Right lobe of liver (tissue), 6 donors: Measurements from ENCODE around the gene ARID4B. TPM values are rescaled to one million over a fixed set of nuclear protein-coding genes. Genes with fewer than 3 reads are reported as not detected.

Experiments used
- ATAC-seq, 4 donors: fragments of 200-7000 bp; cut with Tn5 transposase; one replicate each; pipeline ENCODE4 v1.9.1; 2020; ENCODE audit warnings: mild to moderate bottlenecking in 4 of 4, moderate library complexity in 4 of 4
- DNase-seq, 3 donors: peaks; one replicate each; pipeline ENCODE4 v3.0.0-alpha.2; 2020
- H3K27ac ChIP-seq, 3 donors: fragments of 200-600 bp; one replicate each; pipeline ENCODE4 v1.8.0; 2022
- H3K27me3 ChIP-seq, 2 donors: fragments of 200-600 bp; one replicate each; pipeline ENCODE4 v1.8.0; 2022
- H3K36me3 ChIP-seq, 4 donors: fragments of 200-600 bp; sonication (generic) in 1 of 4; one replicate each; pipeline versions ENCODE4 v1.5.1 to v1.8.0; 2017 to 2022; ENCODE audit warnings: control low read depth in 1 of 4
- H3K4me1 ChIP-seq, 4 donors: fragments of 200-600 bp; sonication (generic) in 1 of 4; one replicate each; pipeline versions ENCODE4 v1.5.1 to v1.8.0; 2017 to 2022; ENCODE audit warnings: control low read depth in 1 of 4
- H3K4me3 ChIP-seq, 3 donors: fragments of 200-600 bp; one replicate each; pipeline ENCODE4 v1.8.0; 2022
- H3K9me3 ChIP-seq, 4 donors: fragments of 200-600 bp; sonication (generic) in 1 of 4; one replicate each; pipeline versions ENCODE4 v1.5.1 to v1.8.0; 2017 to 2022; ENCODE audit warnings: control low read depth in 1 of 4
- CTCF ChIP-seq, 4 donors: fragments of 200-600 bp in 3 of 4; fragments of 450-650 bp in 1 of 4; IDR thresholded peaks; one replicate each; pipeline versions ENCODE4 v1.5.1 to v1.8.0; 2016 to 2022; ENCODE audit warnings: antibody characterized with exemption in 4 of 4, mild to moderate bottlenecking in 2 of 4
- POLR2A ChIP-seq: fragments of 450-650 bp; IDR thresholded peaks from one replicate; pipeline ENCODE4 v1.6.1; 2017; ENCODE audit warnings: antibody characterized with exemption, mild to moderate bottlenecking
- WGBS: methylation state at CpG from one replicate; pipeline ENCODE4 v1.1.6; 2018; ENCODE audit warnings: low coverage, low lambda C conversion rate; ENCODE audit not compliant: insufficient coverage; ENCODE audit errors: missing lambda C conversion rate; 5-methylcytosine and 5-hydroxymethylcytosine counted together
- intact Hi-C, 2 donors: fragments of 100-400 bp; cut with DNase I; formaldehyde crosslinking; loops; one replicate each; pipeline versions ENCODE4 v1.11.2 to v1.14.1; 2022
- total RNA-seq, 6 experiments: library from RNA; depleted of rRNA in 2 of 6; stranded (reverse); fragments of >200 nt in 2 of 6; fragmentation: NEBNext Ultra II Directional in 3 of 6; extraction: Animal tissue kit (Norgen Biotek cat#: 25700) in 3 of 6; gene quantifications; one replicate each; pipeline versions ENCODE4 v1.1.0 to v1.2.4, GENCODE V29; 2016 to 2023
- donor health status: DM: no; HTN: yes; CAD: no.
- donor health status: DM: no; HTN: no; CAD: no.
- donor health status: DM: no; HTN: no; CAD: no.
- donor health status: DM: no; HTN: yes; CAD: no.
- donor health status: DM: no; HTN: yes; CAD: no.

The ARID4B gene
- total RNA-seq, 6 experiments from 2014 or later: 8.0 to 16.2 (median 11.4) TPM

DNA sequence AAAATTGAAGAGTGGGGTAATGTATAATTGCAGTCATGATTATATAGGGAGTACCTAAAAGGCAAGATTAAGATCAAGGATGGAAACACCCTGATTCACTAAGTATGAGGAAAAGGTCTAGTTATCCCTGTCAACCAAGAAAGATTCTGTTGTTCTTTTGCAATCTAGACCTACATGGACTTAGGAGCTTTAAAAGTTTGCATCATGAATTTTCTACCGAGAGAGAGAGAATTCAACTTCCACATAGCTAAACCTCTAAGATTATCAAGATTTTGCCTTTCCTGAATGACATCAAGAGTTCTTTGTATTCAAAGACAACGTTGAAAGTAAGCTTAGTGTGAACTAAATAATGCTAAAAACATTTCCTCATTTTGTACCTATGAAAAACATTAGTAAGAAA is 88.1 kb downstream of the ARID4B start:
- Histone ChIP-seq H3K36me3 (peaks cover 0 to 7% (median 0%) of the 10 kb centered on the region in 4 donors), H3K27ac (no peak overlapping the region), H3K4me3 (no peak overlapping the region), H3K4me1 (peaks cover 0 to 3% (median 0%) of the 10 kb centered on the region in 4 donors), H3K27me3 (no peaks in the 10 kb centered on the region), H3K9me3 (no peaks in the 10 kb centered on the region)
- ATAC-seq: peak in 2 of 4 donors; percentile 21 to 40
- TF ChIP-seq POLR2A: no peak
- TF ChIP-seq CTCF (IDR thresholded peaks at IDR 0.05): no peak
- intact Hi-C loops: no loop called here
- no peak for DNase-seq
- 5% methylated on average over 2 of the region's 2 CpGs for WGBS

DNA sequence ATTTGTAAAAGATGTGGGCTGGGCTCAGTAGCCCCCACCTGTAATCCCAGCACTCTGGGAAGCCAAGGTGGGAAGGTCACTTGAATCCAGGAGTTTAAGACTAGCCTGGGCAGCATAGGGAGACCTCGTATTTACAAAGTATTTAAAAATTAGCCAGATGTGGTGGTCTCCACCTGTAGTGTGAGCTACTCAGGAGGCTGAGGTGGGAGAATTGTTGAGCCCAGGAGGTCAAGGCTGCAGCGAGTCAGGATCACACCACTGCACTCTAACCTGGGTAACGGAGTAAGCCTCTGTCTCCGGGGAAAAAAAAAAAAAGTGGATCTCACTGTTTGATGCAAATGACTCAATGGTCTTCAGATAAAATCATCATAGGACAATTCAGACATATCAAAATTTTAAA is 89.4 kb downstream of the ARID4B start:
- Histone ChIP-seq H3K27me3 (no peaks in the 10 kb centered on the region), H3K4me3 (no peak overlapping the region), H3K27ac (no peak overlapping the region), H3K4me1 (peaks cover 0 to 3% (median 0%) of the 10 kb centered on the region in 4 donors), H3K36me3 (peaks cover 0 to 7% (median 0%) of the 10 kb centered on the region in 4 donors), H3K9me3 (no peaks in the 10 kb centered on the region)
- TF ChIP-seq POLR2A (no peak), CTCF (IDR thresholded peaks at IDR 0.05) (no peak)
- 80% methylated on average over 4 of the region's 4 CpGs for WGBS
- DNase-seq: no peak
- no peak for ATAC-seq
- intact Hi-C loops: no loop called here

DNA sequence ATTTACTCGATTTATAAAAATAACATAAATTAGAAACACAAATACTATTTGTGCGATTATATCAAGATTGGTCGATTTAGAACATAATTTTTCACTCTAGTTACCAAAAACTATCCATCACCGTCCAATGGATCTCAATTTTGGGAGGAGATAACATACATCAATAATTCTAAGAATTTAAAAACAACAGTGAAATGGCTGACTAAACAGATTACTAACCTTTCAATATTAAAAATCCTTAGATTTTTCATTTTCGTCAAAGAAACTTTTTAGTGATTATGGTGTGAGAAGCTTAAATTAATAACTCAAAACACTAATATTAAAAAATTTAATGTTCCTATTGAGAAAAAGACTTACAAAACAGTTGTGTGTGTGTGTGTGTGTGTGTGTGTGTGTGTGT is 91.9 kb downstream of the ARID4B start:
- 97% methylated on average over 5 of the region's 5 CpGs for WGBS
- TF ChIP-seq POLR2A (no peak), CTCF (IDR thresholded peaks at IDR 0.05) (no peak)
- peaks cover 0 to 7% (median 0%) of the 10 kb centered on the region in 4 donors for H3K36me3 ChIP-seq

DNA sequence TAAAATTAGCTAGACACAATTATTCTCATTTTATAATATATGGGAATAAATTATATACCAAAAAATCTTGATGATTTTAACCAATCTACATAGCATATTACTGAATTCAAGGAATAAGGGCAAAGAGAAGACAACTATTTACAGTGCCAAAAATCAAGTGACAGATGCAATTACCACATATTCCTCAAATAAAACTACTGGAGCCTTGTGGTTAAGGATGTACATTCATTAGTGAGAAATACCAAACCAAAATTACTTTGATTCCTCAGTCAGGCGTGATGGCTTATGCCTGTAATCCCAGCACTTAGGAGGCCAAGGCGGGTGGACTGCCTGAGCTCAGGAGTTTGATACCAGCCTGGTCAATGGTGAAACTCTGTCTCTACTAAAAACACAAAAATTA is 98.1 kb downstream of the ARID4B start:
- ATAC-seq (no peak), DNase-seq (no peak)
- intact Hi-C loops: no loop called here
- no peak overlapping the region for H3K27ac ChIP-seq
- no peaks in the 10 kb centered on the region for H3K27me3 ChIP-seq
- H3K4me3 ChIP-seq: no peak overlapping the region
- H3K36me3 ChIP-seq: peaks cover 0 to 32% (median 0%) of the 10 kb centered on the region in 4 donors
- 100% methylated on average over 1 of the region's 2 CpGs for WGBS
- TF ChIP-seq CTCF (IDR thresholded peaks at IDR 0.05) (no peak), POLR2A (no peak)
- no peaks in the 10 kb centered on the region for H3K4me1 ChIP-seq
- H3K9me3 ChIP-seq: no peaks in the 10 kb centered on the region

More for the DNA sequence above, 91.9 kb downstream of the ARID4B start:
- DNase-seq (no peak), ATAC-seq (no peak)
- H3K4me1 ChIP-seq: peaks cover 0 to 3% (median 0%) of the 10 kb centered on the region in 4 donors
- H3K4me3 ChIP-seq: no peak overlapping the region
- H3K9me3 ChIP-seq: no peaks in the 10 kb centered on the region
- no peaks in the 10 kb centered on the region for H3K27me3 ChIP-seq
- no peak overlapping the region for H3K27ac ChIP-seq
- intact Hi-C loops: no loop called here

DNA sequence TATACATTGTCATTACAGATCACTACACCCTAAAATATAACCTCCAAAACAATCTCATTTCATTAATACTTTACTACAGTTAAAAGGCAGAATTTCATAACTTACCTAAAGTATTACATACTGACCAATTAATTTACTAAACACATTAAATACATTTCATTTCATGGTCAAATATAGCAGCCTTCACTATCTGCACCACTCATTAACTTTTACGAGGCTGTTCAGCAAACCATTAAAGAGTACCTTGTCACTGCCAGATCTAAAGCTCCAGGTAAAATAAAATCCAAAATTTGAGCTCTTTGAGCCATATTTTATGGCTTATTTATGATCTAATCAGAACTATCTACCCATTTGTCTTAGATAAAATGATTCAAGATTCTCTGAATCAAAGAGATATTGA is 100.6 kb downstream of the ARID4B start:
- TF ChIP-seq CTCF (IDR thresholded peaks at IDR 0.05) (no peak), POLR2A (no peak)
- no peaks in the 10 kb centered on the region for H3K27me3 ChIP-seq
- ATAC-seq (no peak), DNase-seq (no peak)
- WGBS: 92% methylated on average over 1 of the region's 1 CpG
- intact Hi-C loops: no loop called here
- H3K36me3 ChIP-seq: peaks cover 0 to 46% (median 0%) of the 10 kb centered on the region in 4 donors
- no peaks in the 10 kb centered on the region for H3K4me1 ChIP-seq
- H3K9me3 ChIP-seq: no peaks in the 10 kb centered on the region
- no peak overlapping the region for H3K27ac ChIP-seq
- H3K4me3 ChIP-seq: no peak overlapping the region
